Sigmoid colon (tissue), 7 donors: ENCODE measurements around the gene TBRG1. TPM values are rescaled to one million over a fixed set of nuclear protein-coding genes. Genes with fewer than 3 reads are reported as not detected.

ENCODE experiments used
- DNase-seq: peaks from one replicate; pipeline ENCODE4 v3.0.0-alpha.2; 2019
- H3K27ac ChIP-seq, 4 donors: fragments of 200-600 bp; sonication (generic); one replicate each; pipeline ENCODE4 v1.5.1; 2016 to 2019; ENCODE audit warnings: mild to moderate bottlenecking in 1 of 4
- H3K27me3 ChIP-seq, 3 donors: fragments of 200-600 bp; sonication (generic); one replicate each; pipeline ENCODE4 v1.5.1; 2019; ENCODE audit warnings: mild to moderate bottlenecking in 1 of 3
- H3K36me3 ChIP-seq, 4 donors: fragments of 200-600 bp; sonication (generic); one replicate each; pipeline ENCODE4 v1.5.1; 2016 to 2019
- H3K4me1 ChIP-seq, 4 donors: fragments of 200-600 bp; sonication (generic); one replicate each; pipeline ENCODE4 v1.5.1; 2017 to 2019
- H3K4me3 ChIP-seq, 4 donors: fragments of 200-600 bp; sonication (generic); one replicate each; pipeline ENCODE4 v1.5.1; 2017 to 2019; ENCODE audit warnings: mild to moderate bottlenecking in 2 of 4, moderate library complexity in 1 of 4
- H3K9me3 ChIP-seq, 4 donors: fragments of 200-600 bp in 3 of 4; sonication (generic) in 3 of 4; one replicate each; pipeline versions ENCODE4 v1.5.1 to v1.6.1; 2013 to 2019
- CTCF ChIP-seq, 4 experiments: fragments of 450-650 bp in 3 of 4; fragments of 200-600 bp in 1 of 4; IDR thresholded peaks; one replicate each; pipeline ENCODE4 v1.5.1; 2016 to 2019; ENCODE audit warnings: antibody characterized with exemption in 4 of 4, mild to moderate bottlenecking in 3 of 4, moderate library complexity in 2 of 4
- EP300 ChIP-seq, 4 donors: sonication (generic); formaldehyde crosslinking; IDR thresholded peaks; one replicate each; pipeline ENCODE4 v1.6.1; 2017; ENCODE audit warnings: antibody characterized with exemption in 4 of 4
- POLR2A ChIP-seq, 2 donors: fragments of 450-650 bp; IDR thresholded peaks; one replicate each; pipeline ENCODE4 v1.6.1; 2016; ENCODE audit warnings: antibody characterized with exemption in 2 of 2, mild to moderate bottlenecking in 2 of 2, moderate library complexity in 2 of 2
- POLR2AphosphoS5 ChIP-seq, 4 donors: sonication (generic); formaldehyde crosslinking; IDR thresholded peaks; one replicate each; pipeline ENCODE4 v1.6.1; 2017; ENCODE audit warnings: antibody characterized with exemption in 4 of 4
- WGBS, 2 donors: extraction: QIAGEN DNeasy Blood & Tissue Kit; methylation state at CpG; one replicate each; pipeline ENCODE4 v1.1.7; 2013; 5-methylcytosine and 5-hydroxymethylcytosine counted together
- intact Hi-C: fragments of 100-400 bp; cut with DNase I; formaldehyde crosslinking; loops from one replicate; pipeline ENCODE4 v1.15.1; 2023
- polyA plus RNA-seq, 3 donors: library from polyadenylated mRNA; stranded (reverse); fragments of 200-250 nt; gene quantifications; one replicate each; pipeline ENCODE4 v1.2.3, GENCODE V29; 2013
- total RNA-seq, 4 donors: library from RNA; depleted of rRNA; stranded (reverse); fragments of >200 nt; gene quantifications; one replicate each; pipeline ENCODE4 v1.1.0, GENCODE V29; 2016
- donor health status: healthy with polysubstance abuse.
- donor health status: Bipolar disorder and iron deficiency.
- donor health status: healthy.

The TBRG1 gene
- total and polyA plus RNA-seq, 7 donors: 14.4 to 41.0 (median 26.0) TPM

DNA sequence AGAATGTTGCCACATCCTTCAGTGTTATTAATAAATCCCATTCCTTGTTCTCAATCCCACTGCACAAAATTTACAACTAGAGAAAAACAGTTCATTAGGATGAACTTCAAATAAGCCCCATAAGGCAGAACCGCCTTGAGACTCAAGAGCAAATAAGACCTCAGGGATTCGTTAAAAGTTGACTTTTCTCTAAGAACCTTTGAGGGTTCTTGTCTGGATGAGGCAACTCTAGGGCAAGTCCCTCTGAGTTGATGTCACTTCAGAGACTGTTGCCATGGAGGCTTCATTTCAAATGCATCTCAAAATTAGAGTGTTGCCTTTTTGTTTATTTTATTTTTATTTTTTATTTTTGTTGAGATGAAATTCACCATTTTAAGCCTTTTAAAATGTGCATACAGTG lies 31.2 kb upstream of the TBRG1 start:
- H3K9me3 ChIP-seq: no peaks in the 10 kb centered on the region
- no peak for DNase-seq
- H3K36me3 ChIP-seq: no peaks in the 10 kb centered on the region
- H3K4me3 ChIP-seq: no peak overlapping the region
- 65 to 82% methylated on average over 2 of the region's 2 CpGs for WGBS, 2 donors
- no peaks in the 10 kb centered on the region for H3K27me3 ChIP-seq
- H3K4me1 ChIP-seq: no peaks in the 10 kb centered on the region
- no peak overlapping the region for H3K27ac ChIP-seq
- TF ChIP-seq POLR2A (IDR thresholded peaks at IDR 0.05) (no peak), CTCF (IDR thresholded peaks at IDR 0.05) (no peak), POLR2AphosphoS5 (IDR thresholded peaks at IDR 0.05) (no peak), EP300 (IDR thresholded peaks at IDR 0.05) (no peak)
- intact Hi-C loops: no loop called here

DNA sequence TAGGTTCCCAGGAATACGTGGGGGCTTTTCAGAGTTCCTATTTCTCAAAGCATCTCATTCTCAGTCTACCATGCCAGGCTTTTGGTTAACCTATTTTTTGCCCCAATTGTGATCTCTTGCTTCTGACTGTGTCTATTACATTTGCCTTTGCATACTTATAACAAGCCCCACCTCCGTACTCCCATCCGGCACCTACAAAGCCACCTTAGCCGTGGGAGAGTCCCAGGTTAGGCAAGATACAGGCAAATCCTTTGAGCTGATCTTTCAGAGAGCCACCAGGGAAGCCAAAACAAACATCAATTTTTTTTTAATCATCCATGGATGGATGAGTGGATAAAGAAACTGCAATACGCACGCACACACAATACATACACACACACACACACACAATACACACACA lies 30.0 kb upstream of the TBRG1 start:
- TF ChIP-seq CTCF (IDR thresholded peaks at IDR 0.05) (no peak), POLR2A (IDR thresholded peaks at IDR 0.05) (no peak), EP300 (IDR thresholded peaks at IDR 0.05) (no peak), POLR2AphosphoS5 (IDR thresholded peaks at IDR 0.05) (no peak)
- Histone ChIP-seq H3K36me3 (no peaks in the 10 kb centered on the region), H3K4me1 (no peaks in the 10 kb centered on the region), H3K27ac (no peak overlapping the region), H3K9me3 (no peaks in the 10 kb centered on the region), H3K27me3 (peaks cover 0 to 4% (median under 1%) of the 10 kb centered on the region in 3 donors), H3K4me3 (no peak overlapping the region)
- intact Hi-C loops: no loop called here
- WGBS, 2 donors: 67 to 85% methylated on average over 6 of the region's 6 CpGs
- no peak for DNase-seq

DNA sequence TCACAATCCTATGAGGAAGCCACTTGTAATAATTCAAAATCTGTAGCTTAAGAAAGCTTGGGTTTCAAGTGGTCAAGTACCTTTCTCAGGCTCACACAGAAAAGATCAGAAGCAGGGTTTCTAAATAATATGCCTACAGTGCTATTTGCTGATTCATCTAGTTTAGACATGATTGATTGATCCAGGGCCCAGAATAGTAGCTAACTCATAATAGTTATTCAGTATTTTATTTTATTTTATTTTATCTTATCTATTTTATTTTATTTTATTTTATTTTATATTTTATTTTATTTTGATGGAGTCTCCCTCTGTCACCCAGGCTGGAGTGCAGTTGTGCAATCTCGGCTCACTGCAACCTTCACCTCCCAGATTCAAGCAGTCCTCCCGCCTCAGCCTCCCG lies 27.4 kb upstream of the TBRG1 start:
- H3K9me3 ChIP-seq: no peaks in the 10 kb centered on the region
- DNase-seq: no peak
- H3K27ac ChIP-seq: no peak overlapping the region
- TF ChIP-seq POLR2A (IDR thresholded peaks at IDR 0.05) (no peak), EP300 (IDR thresholded peaks at IDR 0.05) (no peak), POLR2AphosphoS5 (IDR thresholded peaks at IDR 0.05) (no peak), CTCF (IDR thresholded peaks at IDR 0.05) (no peak)
- H3K27me3 ChIP-seq: peaks cover 0 to 5% (median 4%) of the 10 kb centered on the region in 3 donors
- WGBS, 2 donors: 86 to 89% methylated on average over 3 of the region's 3 CpGs
- no peaks in the 10 kb centered on the region for H3K4me1 ChIP-seq
- intact Hi-C loops: no loop called here
- no peak overlapping the region for H3K4me3 ChIP-seq
- H3K36me3 ChIP-seq: no peaks in the 10 kb centered on the region

GRCh38 chr11:124597626-124598025 lies 25.0 kb upstream of the TBRG1 start:
- H3K36me3 ChIP-seq: no peaks in the 10 kb centered on the region
- intact Hi-C loops: no loop called here
- no peaks in the 10 kb centered on the region for H3K4me1 ChIP-seq
- no peak for DNase-seq
- TF ChIP-seq EP300 (IDR thresholded peaks at IDR 0.05): no peak
- no peak for TF ChIP-seq CTCF (IDR thresholded peaks at IDR 0.05)
- no peak for TF ChIP-seq POLR2AphosphoS5 (IDR thresholded peaks at IDR 0.05)
- TF ChIP-seq POLR2A (IDR thresholded peaks at IDR 0.05): no peak
- H3K27ac ChIP-seq: no peak overlapping the region
- H3K4me3 ChIP-seq: no peak overlapping the region
- H3K9me3 ChIP-seq: no peaks in the 10 kb centered on the region
- H3K27me3 ChIP-seq: peaks cover 0 to 5% (median 4%) of the 10 kb centered on the region in 3 donors

GRCh38 chr11:124600621-124601320 lies 21.9 kb upstream of the TBRG1 start:
- no peak overlapping the region for H3K27ac ChIP-seq
- H3K4me1 ChIP-seq: no peaks in the 10 kb centered on the region
- WGBS, 2 donors: 65 to 77% methylated on average over 5 of the region's 5 CpGs
- intact Hi-C loops: no loop called here
- no peaks in the 10 kb centered on the region for H3K9me3 ChIP-seq
- no peak for DNase-seq
- no peak overlapping the region for H3K4me3 ChIP-seq
- no peaks in the 10 kb centered on the region for H3K36me3 ChIP-seq
- TF ChIP-seq POLR2A (IDR thresholded peaks at IDR 0.05) (no peak), EP300 (IDR thresholded peaks at IDR 0.05) (no peak), POLR2AphosphoS5 (IDR thresholded peaks at IDR 0.05) (no peak), CTCF (IDR thresholded peaks at IDR 0.05) (no peak)
- peaks cover 0 to 5% (median 4%) of the 10 kb centered on the region in 3 donors for H3K27me3 ChIP-seq
